ENCODE measurements around the gene TUB.

TUB gene

GRCh38 chr11:8079111-8079675 lies 1.8 kb upstream of the TUB start:
- H3K4me3 ChIP-seq (ENCODE audit: low read depth, low read length), result no peak overlapping the region
- TF ChIP-seq CTCF (IDR thresholded peaks at IDR 0.05; ENCODE audit: borderline replicate concordance, insufficient read depth, low read depth, low read length), result no peak

- H3K4me3 ChIP-seq (ENCODE audit: low read depth, low read length), result no peak overlapping the region
- TF ChIP-seq CTCF (IDR thresholded peaks at IDR 0.05; ENCODE audit: borderline replicate concordance, insufficient read depth, low read depth, low read length), result no peak
Measured at GRCh38 chr11:8080069-8080670, 841 bp upstream of the TUB start.

- no peak for TF ChIP-seq CTCF (IDR thresholded peaks at IDR 0.05; ENCODE audit: borderline replicate concordance, insufficient read depth, low read depth, low read length)
Measured at GRCh38 chr11:8081591-8082250, 710 bp downstream of the TUB start.

GRCh38 chr11:8082391-8083087 lies 1.5 kb downstream of the TUB start:
- no peak overlapping the region for H3K4me3 ChIP-seq (ENCODE audit: low read depth, low read length)
- TF ChIP-seq CTCF (IDR thresholded peaks at IDR 0.05; ENCODE audit: borderline replicate concordance, insufficient read depth, low read depth, low read length), result no peak

More at GRCh38 chr11:8081591-8082250, 710 bp downstream of the TUB start:
- no peak overlapping the region for H3K4me3 ChIP-seq (ENCODE audit: low read depth, low read length)

- H3K4me3 ChIP-seq (ENCODE audit: low read depth, low read length), result no peak overlapping the region
- TF ChIP-seq CTCF (IDR thresholded peaks at IDR 0.05; ENCODE audit: borderline replicate concordance, insufficient read depth, low read depth, low read length), result no peak
Measured at GRCh38 chr11:8083088-8083395, 2.0 kb downstream of the TUB start.

- no peak overlapping the region for H3K4me3 ChIP-seq (ENCODE audit: low read depth, low read length)
- TF ChIP-seq CTCF (IDR thresholded peaks at IDR 0.05; ENCODE audit: borderline replicate concordance, insufficient read depth, low read depth, low read length), result no peak
Measured at GRCh38 chr11:8083871-8084281, 2.9 kb downstream of the TUB start.

Measured in GM12875 (cell line).